HG03520 (cell line): ENCODE measurements around the gene SUCLG2.
"Not testable (repeated sequence)": the region's sequence is repeated elsewhere in the genome, so short reads cannot be mapped to it uniquely, and the experiment has no call there.

Experiments used
- ATAC-seq: cut with Tn5 transposase; IDR thresholded peaks from one replicate; pipeline ENCODE4 v1.9.1; 2021; ENCODE audit warnings: mild to moderate bottlenecking, moderate library complexity; ENCODE audit not compliant: unreplicated experiment

Gene SUCLG2

DNA sequence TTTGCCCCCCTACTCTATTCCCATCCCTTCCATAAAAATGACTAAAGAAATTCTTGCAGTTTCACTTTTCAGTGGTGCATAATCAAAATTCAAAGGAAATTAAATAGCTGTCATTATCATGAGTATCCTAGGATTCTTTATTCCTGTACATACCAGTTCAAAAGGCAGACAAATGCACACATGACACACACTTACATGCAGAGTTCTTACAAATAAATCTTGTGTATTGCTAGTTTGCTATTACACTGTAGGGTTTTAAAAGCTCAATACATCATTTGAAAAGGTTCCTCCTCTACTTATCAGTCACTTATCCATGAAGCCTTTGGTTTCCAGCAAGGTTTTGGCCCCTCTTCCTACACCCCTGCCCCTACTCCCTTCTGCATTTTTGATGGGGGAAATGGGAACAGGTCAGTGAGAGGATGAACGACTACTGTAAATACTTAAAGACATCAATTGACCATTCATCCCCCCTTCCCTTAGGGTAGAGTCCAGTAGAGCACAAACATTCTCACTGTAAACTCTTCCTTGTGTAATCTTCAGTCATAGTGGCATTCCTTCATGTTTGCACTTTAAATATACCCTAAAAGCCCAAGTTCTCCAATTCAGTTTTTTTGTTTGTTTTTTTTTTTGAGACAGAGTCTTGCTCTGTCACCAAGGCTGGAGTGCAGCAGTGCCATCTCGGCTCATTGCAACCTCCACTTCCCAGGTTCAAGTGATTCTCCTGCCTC is 92.6 kb downstream of the SUCLG2 start:
- ATAC-seq = no peak

GRCh38 chr3:67561266-67561665 is 93.1 kb downstream of the SUCLG2 start:
- ATAC-seq = no peak

GRCh38 chr3:67559029-67559605 is 95.3 kb downstream of the SUCLG2 start:
- no peak for ATAC-seq

GRCh38 chr3:67558426-67558825 is 96.0 kb downstream of the SUCLG2 start:
- no peak for ATAC-seq

DNA sequence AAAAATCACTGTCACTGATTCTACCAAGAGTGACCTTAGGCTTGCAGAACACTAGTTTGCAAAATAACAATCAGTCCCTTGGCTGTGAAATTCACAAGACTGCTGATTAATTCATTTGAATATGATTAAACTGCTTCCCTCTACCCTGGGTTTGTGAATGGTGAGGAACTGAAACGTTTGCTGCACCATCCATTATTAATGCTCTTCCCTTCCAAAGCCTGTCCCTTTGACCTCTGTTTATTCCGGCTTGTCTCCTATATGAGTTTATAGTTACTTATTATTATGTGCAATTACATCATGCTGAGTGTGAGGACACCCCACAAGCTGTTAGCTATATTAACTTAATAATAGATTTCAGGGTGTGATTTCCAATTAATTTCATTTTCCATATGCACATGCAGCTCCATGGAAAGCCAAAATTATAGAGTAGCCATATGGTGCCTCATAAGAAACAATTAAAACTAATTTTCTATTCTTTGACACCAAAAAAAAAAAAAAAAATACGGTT is 96.5 kb downstream of the SUCLG2 start:
- ATAC-seq = no peak

GRCh38 chr3:67551361-67552016 is 102.9 kb downstream of the SUCLG2 start:
- ATAC-seq = no peak

DNA sequence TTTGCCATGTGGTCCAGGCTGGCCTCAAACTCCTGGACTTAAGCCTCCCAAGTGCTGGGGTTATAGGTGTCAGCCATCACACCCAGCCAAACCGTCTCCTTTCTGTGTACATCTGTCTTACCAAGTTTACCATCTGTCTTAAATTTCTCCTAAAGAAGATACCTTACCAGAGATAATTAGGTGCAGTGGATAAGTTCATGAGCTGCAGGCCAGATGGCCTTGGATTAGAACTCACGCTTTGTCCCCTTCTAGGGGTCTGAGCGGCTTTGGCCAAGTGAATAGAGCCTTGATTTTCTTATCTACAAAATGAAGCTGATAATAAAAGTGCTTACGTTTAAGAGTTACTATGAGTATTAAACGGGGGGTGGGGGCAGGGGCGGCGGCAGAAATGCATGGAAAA is 103.9 kb downstream of the SUCLG2 start:
- ATAC-seq = no peak

DNA sequence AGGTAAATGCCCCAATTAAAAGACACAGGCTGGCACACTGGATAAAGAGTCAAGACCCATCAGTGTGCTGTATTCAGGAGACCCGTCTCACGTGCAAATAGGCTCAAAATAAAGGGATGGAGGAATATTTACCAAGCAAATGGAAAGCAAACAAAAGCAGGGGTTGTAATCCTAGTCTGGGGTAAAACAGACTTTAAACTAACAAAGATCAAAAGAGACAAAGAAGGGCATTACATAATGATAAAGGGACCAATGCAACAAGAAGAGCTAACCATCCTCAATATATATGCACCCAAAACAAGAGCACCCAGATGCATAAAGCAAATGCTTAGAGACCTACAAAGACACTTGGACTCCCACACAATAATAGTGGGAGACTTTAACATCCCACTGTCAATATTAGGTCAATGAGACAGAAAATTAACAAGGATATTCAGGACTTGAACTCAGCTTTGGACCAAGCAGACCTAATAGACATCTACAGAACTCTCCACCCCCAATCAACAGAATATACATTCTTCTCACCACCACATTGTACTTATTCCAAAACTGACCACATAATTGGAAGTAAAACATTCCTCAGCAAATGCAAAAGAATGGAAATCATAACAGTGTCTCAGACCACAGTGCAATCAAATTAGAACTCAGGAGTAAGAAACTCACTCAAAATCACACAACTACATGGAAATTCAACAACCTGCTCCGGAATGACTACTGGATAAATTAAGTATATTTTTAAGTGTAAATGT is 111.7 kb downstream of the SUCLG2 start:
- not testable (repeated sequence) for ATAC-seq

GRCh38 chr3:67540198-67540894 is 114.1 kb downstream of the SUCLG2 start:
- no peak for ATAC-seq

- ATAC-seq = not testable (repeated sequence)
These were observed 117.2 kb downstream of the SUCLG2 start for GRCh38 chr3:67537203-67537602.

DNA sequence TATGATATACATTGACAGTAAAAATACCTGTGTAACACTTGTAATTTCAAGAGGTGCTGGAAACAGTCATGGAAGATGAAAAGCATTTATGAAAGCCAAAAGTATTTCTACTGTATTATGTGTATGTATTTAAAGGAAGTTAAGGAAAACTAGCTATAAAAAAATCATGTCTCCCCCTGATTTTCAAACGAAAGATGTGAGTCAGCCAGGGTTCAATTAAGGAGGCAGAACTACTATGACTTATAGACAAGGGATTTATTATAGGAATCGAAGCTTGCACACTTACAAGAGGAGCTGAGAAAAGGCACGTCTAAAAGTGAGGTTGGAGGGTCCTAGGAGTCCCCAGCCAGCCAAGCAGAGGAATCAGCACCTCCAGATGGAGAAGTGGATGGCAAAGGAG is 119.4 kb downstream of the SUCLG2 start:
- no peak for ATAC-seq

- ATAC-seq = no peak
These were observed 119.8 kb downstream of the SUCLG2 start for GRCh38 chr3:67534594-67534993.

DNA sequence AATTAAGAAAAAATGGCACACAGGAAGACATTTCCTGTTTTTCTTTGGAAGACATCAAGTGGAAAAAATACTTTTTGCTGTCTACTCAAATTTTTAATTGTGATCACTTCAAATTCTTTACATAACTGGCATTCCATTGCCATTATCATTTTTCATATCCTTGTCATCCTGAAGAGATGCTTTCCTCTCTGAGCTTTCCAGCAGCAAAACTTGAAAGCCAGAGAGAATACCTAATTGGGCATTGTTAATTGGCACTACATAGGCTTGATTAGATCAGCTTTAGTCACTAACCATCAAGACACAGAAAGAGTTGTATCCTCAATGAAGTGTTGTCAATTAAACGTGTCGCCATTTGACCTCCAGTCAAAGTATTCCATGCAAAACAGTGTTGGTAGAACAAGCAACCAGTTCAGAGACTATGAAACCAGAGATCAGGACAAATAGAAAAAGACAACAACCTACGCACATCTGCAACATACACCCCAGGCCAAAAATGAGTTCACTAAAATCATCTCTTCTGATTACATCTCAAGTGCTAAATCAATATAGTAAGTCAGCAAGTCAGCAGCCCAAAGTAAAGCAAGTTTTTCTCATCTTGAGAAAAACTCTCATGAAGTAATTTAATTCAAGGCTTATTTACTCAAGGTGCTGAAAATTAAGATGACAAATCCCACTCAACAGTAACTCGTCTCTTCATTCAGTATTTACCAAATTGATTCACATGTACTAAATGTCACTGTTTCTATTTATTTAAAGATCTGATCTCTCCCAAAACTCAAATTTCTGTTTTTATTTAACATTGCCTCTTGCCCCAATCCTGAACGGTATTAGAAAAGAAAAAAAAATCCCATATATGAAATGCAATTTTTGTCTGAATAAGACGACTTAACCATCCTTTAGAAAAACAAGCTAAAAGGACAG is 123.0 kb downstream of the SUCLG2 start:
- no peak for ATAC-seq

GRCh38 chr3:67529915-67530314 is 124.5 kb downstream of the SUCLG2 start:
- ATAC-seq = no peak

DNA sequence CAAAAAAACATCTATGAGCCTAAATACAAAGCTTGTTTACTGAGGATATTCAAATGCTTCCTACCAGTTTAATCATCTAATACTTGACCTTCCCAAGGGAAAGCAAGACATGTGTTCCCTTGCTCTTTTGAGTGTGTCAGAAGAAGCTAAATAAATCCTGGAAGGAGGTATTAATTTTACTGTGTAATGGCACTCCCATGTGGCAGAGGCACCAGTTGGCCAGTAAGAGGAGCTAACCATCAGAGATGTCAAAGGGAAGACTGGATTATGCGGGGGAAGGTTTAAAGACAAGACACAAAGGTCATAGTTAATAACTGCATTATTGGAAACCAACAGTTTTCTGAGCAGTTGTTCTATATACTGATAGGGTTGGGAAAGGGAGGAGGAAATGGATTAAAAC is 125.1 kb downstream of the SUCLG2 start:
- ATAC-seq = no peak

GRCh38 chr3:67526246-67526645 is 128.2 kb downstream of the SUCLG2 start:
- no peak for ATAC-seq

- ATAC-seq = no peak
These were observed 130.4 kb downstream of the SUCLG2 start for GRCh38 chr3:67524046-67524445.

DNA sequence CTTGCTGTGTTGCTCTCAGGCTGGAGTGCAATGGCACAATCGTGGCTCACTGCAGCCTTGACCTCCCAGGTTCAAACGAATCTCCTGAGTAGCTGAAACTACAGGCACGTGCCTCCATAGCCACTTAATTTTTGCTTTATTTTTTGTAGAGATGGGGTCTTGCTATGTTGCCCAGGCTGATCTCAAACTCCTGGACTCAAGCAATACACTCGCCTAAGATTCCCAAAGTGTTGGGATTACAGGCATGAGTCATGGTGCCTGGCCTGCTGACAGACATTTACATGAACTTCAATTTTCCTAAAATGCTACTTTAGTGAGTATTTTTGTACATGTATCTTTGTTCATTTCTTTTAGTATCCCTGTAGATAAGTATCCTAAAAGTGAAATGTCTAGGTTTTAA is 132.3 kb downstream of the SUCLG2 start:
- no peak for ATAC-seq

- no peak for ATAC-seq
These were observed 133.3 kb downstream of the SUCLG2 start for GRCh38 chr3:67521053-67521646.
